Progenitor cell of endocrine pancreas (in vitro differentiated cells): Measurements from ENCODE around the gene LAIR2. TPM values are rescaled to one million over a fixed set of nuclear protein-coding genes. Genes with fewer than 3 reads are reported as not detected.

Experiments used
- DNase-seq: peaks from one replicate; pipeline ENCODE4 v3.0.0; 2021; ENCODE audit warnings: low spot score; ENCODE audit not compliant: unreplicated experiment
- H3K27ac Mint-ChIP-seq: 2 replicates; pipeline ENCODE4 v1.8.0; 2021; ENCODE audit warnings: mild to moderate bottlenecking, moderate library complexity, mixed read lengths
- H3K27me3 Mint-ChIP-seq: 2 replicates; pipeline ENCODE4 v1.8.0; 2021; ENCODE audit warnings: mixed read lengths
- H3K36me3 Mint-ChIP-seq: 2 replicates; pipeline ENCODE4 v1.8.0; 2022; ENCODE audit warnings: mixed read lengths; ENCODE audit not compliant: insufficient read depth
- H3K4me1 Mint-ChIP-seq: 2 replicates; pipeline ENCODE4 v1.8.0; 2021; ENCODE audit warnings: low read depth, mixed read lengths
- H3K4me3 Mint-ChIP-seq: 2 replicates; pipeline ENCODE4 v1.8.0; 2021; ENCODE audit warnings: low read depth, mild to moderate bottlenecking, moderate library complexity, mixed read lengths
- H3K9me3 Mint-ChIP-seq: 2 replicates; pipeline ENCODE4 v1.8.0; 2021; ENCODE audit warnings: low read depth, mixed read lengths
- total RNA-seq: library from RNA; stranded (reverse); gene quantifications from 2 replicates; pipeline ENCODE4 v1.2.1, GENCODE V29; 2021
- TF ChIP-seq, protein P1 (sequence below): fragments of 200-600 bp; sonication (generic); IDR thresholded peaks from one replicate; pipeline ENCODE4 v1.5.0; 2021; ENCODE audit warnings: antibody characterized with exemption, mild to moderate bottlenecking; ENCODE audit not compliant: unreplicated experiment

The LAIR2 gene
- total RNA-seq, 1 donor from 2014 or later = not detected

DNA sequence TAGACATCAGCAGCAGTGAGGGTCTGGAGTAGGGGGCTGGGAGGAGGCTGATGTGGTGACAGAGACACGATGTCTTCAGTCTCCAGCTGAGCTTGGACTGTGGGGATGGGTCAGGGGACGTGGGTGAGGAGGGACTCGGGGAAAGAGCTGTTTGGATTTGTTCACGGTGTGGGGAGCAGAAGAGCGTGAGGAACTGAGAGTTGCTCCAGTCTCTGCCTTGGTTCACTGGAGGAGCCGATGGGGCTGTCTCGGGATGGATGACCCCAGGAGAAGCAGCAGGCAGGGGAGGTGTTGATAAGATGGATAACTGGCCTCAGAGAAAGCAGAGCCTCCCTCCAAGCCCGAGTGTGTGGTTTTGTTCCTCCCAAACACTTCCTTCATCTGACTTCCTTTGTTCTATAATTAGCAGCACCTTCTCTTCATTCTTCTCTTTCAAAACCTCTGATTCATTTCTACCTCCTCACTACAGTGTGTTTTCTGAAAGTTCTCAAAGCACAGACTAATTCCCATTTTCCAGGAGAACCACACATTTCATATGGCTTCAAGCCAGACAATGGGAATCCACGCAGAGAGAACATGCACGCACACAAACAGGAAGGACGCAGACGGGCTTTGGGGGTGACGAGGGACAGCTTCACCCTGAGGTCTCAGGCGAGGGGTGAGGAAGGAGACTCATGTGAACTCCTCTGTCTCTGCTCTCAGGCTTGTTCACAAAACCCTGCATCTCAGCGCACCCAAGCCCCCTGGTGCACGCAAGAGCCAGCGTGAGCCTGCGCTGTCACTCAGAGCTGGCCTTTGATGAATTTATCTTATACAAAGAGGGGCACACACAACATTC lies 18.6 kb downstream of the LAIR2 start:
- no peak overlapping the region for H3K27ac Mint-ChIP-seq
- no peaks in the 10 kb centered on the region for H3K27me3 Mint-ChIP-seq
- no peak for DNase-seq
- H3K4me1 Mint-ChIP-seq = no peaks in the 10 kb centered on the region
- TF ChIP-seq, protein P1, sequence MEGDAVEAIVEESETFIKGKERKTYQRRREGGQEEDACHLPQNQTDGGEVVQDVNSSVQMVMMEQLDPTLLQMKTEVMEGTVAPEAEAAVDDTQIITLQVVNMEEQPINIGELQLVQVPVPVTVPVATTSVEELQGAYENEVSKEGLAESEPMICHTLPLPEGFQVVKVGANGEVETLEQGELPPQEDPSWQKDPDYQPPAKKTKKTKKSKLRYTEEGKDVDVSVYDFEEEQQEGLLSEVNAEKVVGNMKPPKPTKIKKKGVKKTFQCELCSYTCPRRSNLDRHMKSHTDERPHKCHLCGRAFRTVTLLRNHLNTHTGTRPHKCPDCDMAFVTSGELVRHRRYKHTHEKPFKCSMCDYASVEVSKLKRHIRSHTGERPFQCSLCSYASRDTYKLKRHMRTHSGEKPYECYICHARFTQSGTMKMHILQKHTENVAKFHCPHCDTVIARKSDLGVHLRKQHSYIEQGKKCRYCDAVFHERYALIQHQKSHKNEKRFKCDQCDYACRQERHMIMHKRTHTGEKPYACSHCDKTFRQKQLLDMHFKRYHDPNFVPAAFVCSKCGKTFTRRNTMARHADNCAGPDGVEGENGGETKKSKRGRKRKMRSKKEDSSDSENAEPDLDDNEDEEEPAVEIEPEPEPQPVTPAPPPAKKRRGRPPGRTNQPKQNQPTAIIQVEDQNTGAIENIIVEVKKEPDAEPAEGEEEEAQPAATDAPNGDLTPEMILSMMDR = no peak
- H3K9me3 Mint-ChIP-seq = peaks cover 68% of the 10 kb centered on the region
- peaks cover 7% of the 10 kb centered on the region for H3K36me3 Mint-ChIP-seq
- H3K4me3 Mint-ChIP-seq = no peak overlapping the region

DNA sequence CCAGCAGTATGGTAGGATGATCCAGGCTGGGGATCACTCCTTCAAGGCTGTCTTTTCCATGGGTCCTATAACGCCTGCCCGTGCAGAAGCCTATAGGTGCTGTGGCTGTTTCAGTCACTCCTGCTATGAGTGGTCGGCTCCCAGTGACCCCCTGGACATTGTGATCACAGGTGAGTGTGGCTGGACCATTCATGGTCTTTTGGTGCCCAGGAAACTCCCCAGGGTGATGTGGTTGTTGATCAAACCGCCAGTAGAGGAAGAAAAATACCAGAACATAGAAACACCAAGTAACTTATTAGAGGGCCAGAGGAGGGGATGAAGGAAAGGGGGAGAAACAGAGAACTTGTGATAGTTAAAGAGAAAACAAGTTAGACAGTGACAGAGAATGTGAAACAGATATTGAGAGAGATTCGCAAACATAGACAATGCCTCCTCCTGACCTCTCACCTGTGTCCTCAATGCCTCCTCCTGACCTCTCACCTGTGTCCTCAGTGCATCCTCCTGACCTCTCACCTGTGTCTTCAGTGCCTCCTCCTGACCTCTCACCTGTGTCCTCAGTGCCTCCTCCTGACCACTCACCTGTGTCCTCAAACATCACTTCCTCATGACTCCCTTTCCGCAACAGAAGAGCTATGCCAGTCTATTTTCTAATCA lies 19.4 kb downstream of the LAIR2 start:
- Mint-ChIP-seq H3K36me3 (peaks cover 7% of the 10 kb centered on the region), H3K27me3 (no peaks in the 10 kb centered on the region), H3K4me3 (no peak overlapping the region), H3K27ac (no peak overlapping the region), H3K4me1 (no peaks in the 10 kb centered on the region), H3K9me3 (peaks cover 69% of the 10 kb centered on the region)
- TF ChIP-seq, protein P1 = no peak
- DNase-seq = no peak

- Mint-ChIP-seq H3K36me3 (peaks cover 5% of the 10 kb centered on the region), H3K4me1 (no peaks in the 10 kb centered on the region), H3K9me3 (peaks cover 71% of the 10 kb centered on the region), H3K27me3 (no peaks in the 10 kb centered on the region), H3K27ac (no peak overlapping the region), H3K4me3 (no peak overlapping the region)
- DNase-seq = no peak
- TF ChIP-seq, protein P1 = no peak
Observed at GRCh38 chr19:54523403-54523802, 20.8 kb downstream of the LAIR2 start.

DNA sequence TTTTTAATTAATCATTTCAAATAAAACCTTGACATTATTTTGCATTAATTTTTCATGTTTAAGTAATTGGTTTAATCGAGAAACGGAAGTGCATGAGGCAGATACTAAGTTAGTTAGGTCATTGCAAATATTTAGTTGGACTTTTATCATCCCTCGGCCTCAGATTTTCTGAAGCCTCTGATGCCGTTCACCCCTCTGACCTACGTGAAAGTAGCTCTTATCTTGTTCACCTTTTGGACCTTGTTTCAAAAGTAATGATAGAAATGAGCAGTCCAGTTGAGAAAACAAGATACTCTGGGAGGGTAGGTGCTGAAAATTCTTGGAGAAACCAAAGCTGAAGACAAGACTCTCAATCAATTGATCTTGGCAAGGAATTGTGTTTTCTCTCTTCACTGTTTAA lies 23.0 kb downstream of the LAIR2 start:
- peaks cover 5% of the 10 kb centered on the region for H3K36me3 Mint-ChIP-seq
- H3K27me3 Mint-ChIP-seq = no peaks in the 10 kb centered on the region
- no peak overlapping the region for H3K4me3 Mint-ChIP-seq
- no peak for DNase-seq
- H3K27ac Mint-ChIP-seq = no peak overlapping the region
- H3K4me1 Mint-ChIP-seq = no peaks in the 10 kb centered on the region
- TF ChIP-seq, protein P1 = no peak
- H3K9me3 Mint-ChIP-seq = peaks cover 69% of the 10 kb centered on the region

GRCh38 chr19:54526972-54527371 lies 24.3 kb downstream of the LAIR2 start:
- H3K27ac Mint-ChIP-seq = no peak overlapping the region
- peaks cover 2% of the 10 kb centered on the region for H3K36me3 Mint-ChIP-seq
- TF ChIP-seq, protein P1 = no peak
- no peak for DNase-seq
- H3K4me3 Mint-ChIP-seq = no peak overlapping the region
- H3K27me3 Mint-ChIP-seq = no peaks in the 10 kb centered on the region
- no peaks in the 10 kb centered on the region for H3K4me1 Mint-ChIP-seq
- peaks cover 62% of the 10 kb centered on the region for H3K9me3 Mint-ChIP-seq
